GOT3 (cell line): ENCODE measurements around the gene TMEM97.
"Not testable (repeated sequence)": the region's sequence is repeated elsewhere in the genome, so short reads cannot be mapped to it uniquely, and the experiment has no call there.

Experiments
- DNase-seq: peaks from one replicate; lab custom pipeline; 2025; ENCODE audit warnings: mixed read lengths; lab: John Stamatoyannopoulos, UW

The TMEM97 gene

GRCh38 chr17:28338056-28338768, 19.2 kb downstream of the TMEM97 start:
- no peak for DNase-seq

GRCh38 chr17:28338769-28339212, 19.8 kb downstream of the TMEM97 start:
- not testable (repeated sequence) for DNase-seq

DNA sequence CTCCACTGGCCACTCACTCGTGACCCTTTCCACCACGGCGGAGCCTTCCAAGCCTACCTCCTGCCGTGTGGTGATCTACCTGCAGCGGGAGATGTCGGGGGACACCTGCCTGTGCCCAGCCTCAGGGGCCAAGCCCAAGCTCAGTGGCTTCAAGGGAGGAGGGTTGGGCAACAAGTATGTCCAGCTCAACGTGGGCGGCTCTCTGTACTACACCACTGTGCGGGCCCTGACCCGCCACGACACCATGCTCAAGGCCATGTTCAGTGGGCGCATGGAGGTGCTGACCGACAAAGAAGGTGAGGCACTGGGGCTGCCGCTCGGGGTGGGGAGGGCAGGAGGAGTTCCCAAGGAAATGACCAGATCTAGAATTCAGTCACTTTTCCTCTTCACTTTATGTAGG, 20.4 kb downstream of the TMEM97 start:
- no peak for DNase-seq

- DNase-seq: no peak
Measured at GRCh38 chr17:28340374-28340773, 21.4 kb downstream of the TMEM97 start.

DNA sequence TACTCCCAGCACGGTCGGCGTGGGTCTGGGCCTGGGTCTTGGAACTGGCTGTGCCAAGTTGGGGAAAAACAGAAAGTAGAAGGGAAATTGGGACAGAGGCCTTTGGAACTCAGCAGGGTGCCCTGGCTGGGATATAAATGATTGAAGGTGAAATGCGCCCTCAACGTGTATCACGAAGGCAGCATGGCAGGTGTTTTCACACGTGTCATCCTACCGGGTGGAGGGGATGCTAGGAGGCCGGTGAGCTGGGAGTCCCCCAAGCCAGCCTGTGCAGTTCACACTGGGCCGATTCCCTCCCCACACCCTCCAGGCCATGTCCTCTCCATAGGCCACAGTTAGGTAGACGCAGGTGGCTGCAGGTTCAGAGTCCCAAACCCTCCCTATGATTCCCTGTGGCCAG, 22.5 kb downstream of the TMEM97 start:
- no peak for DNase-seq

DNA sequence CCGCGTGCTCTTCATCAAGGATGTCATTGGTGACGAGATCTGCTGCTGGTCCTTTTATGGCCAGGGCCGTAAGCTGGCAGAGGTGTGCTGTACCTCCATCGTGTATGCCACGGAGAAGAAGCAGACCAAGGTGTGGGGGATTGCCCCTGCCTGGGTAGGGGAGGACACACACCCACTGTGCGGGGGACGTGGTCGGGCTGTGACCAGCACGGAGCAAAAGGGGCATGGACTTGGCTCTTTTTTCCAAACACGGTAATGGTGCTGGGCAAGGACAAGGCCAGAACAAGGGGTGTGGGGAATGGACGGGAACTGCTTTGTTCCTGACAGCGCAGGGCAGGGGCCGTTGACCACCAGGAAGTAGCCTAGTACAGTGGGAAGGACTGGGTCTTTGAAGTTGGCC, 23.3 kb downstream of the TMEM97 start:
- DNase-seq: no peak

DNA sequence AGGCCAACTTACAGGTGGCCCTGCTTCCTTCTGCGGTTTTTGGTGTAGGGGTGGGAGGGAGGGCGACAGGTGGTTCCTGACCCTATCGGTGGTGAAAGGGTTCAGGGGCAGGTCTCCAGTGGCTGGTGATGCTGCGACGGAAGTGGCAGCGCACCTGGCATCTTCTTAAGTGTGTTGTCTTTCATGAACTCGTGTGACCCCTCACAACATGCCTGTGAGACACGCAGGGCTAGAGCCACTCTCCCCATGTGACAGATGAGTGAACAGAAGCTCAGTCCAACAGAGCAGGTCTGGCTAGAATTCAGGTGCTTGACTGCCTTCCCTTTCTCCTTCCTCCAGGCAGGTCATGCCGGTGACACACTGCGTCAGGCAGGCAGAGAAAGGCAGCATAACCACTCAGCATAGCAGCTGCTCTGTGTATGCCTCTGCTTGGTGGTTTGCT, 24.5 kb downstream of the TMEM97 start:
- no peak for DNase-seq

GRCh38 chr17:28344011-28344410, 25.0 kb downstream of the TMEM97 start:
- no peak for DNase-seq

- DNase-seq: no peak
Measured at GRCh38 chr17:28344435-28344901, 25.5 kb downstream of the TMEM97 start.

GRCh38 chr17:28345419-28346198, 26.6 kb downstream of the TMEM97 start:
- DNase-seq: no peak

DNA sequence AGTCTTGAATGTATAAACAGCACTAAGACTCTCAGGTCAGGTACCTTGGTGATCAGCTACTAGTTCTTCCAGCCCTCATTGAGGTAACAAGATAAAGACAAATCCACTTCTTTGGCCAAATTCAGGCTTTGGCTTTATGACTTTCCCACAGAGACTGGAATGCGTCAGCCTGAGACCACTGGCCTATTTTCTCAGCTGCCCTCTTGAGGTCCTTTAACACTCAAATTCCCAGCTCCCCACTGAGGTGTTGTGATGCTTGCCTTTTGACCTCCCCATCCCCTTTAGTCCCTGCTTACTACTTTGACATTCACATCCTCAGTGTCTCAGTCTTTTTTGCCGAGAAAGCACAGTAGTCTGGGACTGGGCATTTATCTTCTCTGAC, 27.2 kb downstream of the TMEM97 start:
- no peak for DNase-seq

DNA sequence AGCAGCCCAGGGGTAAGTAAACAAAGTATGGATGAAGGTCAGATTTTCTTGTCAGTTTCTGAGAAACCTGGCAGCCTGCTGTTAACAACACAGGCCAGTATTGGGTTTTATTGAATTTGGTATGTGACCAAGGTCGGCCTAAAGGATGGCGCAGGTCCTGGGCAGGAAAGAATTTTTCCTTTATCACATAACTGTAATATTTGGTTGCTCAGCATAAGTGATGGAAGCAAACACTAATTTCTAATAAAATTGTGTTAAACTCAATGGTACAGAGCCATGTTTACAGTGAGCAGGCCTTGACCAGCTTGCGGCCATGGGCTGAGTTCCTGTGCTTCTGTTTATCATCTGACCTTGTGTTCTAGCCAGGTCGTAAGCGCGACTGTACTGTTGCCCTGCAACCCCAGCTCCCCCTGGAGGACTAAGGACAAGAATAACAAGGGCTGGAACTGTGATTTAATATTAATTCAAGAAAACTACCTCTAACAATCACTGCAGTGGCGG, 27.8 kb downstream of the TMEM97 start:
- DNase-seq: no peak

GRCh38 chr17:28347261-28347891, 28.4 kb downstream of the TMEM97 start:
- no peak for DNase-seq

- no peak for DNase-seq
Measured at GRCh38 chr17:28348979-28349378, 30.0 kb downstream of the TMEM97 start.

DNA sequence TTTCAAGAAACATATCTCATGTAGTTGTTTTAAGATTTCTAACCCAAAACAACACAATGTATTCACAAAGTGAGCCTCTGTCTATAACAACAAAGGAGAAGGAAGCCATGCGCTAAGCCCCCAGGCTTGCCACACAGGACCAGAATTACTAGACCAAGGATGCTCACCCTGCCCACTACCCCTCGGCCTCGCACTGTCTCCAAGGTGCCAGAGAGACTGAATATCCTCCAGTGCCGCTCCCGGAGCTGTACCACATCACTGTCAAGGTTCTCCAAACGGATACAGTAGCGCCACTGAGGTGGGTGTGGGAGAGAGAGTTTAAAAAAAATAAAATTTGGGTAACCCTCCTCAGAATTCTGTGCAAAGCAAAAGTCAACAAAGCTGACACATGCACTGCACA, 31.3 kb downstream of the TMEM97 start:
- DNase-seq: no peak

- DNase-seq: peak; percentile 89
Measured at GRCh38 chr17:28357061-28357900, 38.3 kb downstream of the TMEM97 start, which contains the start of gene POLDIP2. POLDIP2 (minus strand) TSS chr17:28357527; CDS start chr17:28357448, 79 bp downstream.

- no peak for DNase-seq
Measured at GRCh38 chr17:28357901-28358197, 38.8 kb downstream of the TMEM97 start.

DNA sequence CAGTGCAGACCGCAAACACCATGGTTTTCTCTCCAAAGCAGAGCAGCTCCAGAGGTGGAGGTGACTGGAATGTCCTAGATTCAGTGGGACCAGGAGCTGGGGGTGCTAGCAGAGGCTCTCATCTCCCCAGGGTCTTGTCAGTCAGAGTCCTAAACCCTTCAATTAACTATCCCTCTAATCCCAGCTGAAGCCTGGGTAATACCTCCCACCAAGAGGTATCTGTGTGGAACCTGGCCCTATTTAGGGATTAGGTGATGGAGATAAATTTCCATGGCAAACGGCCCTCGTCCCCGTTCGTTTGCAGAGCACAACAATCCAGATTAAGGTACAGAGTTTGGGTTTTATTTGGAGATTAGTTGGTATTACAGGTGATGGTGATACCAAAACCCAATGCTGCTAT, 44.2 kb downstream of the TMEM97 start:
- no peak for DNase-seq

DNA sequence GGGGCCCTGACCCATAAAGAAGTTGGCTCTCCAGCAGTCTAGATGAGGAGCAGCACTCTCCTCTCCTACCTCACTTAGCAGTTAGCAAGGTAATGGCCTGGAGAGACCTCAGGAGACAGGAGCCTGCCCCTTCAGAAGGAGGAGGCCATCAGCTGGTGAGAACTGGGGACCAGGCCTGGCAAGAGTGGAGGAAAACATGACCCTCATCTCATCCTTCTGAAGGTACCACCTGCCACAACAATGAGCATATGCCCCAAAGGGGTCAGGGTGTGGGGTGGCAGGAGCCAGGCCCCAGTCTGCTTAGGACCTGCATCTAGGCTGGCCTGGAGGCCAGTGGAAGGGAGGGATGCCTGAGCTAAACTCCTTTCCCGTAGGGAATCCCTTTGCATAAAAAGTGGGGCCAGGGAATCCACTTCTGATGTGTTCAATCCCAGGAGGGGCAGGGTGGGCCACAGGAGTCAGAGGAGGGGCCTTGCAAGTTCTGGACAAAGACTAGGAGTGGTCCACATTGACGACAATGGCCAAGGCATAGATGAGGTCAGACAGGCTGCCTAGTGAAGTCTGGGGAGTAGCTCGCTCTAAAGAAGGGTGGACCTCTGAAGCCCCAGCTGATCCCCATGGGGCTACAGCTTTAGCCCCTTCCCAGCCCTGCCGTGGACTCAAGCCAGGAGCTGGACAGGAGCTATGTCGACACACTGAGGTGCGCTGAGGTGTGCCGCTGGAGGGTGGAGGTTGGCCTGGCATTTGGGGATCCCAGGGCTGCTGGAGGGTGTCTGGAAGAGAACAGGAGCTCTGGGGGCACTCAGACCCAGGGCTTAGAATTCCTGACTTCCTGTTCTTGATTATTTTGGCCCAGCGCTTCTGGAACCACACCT, 45.0 kb downstream of the TMEM97 start:
- no peak for DNase-seq

DNA sequence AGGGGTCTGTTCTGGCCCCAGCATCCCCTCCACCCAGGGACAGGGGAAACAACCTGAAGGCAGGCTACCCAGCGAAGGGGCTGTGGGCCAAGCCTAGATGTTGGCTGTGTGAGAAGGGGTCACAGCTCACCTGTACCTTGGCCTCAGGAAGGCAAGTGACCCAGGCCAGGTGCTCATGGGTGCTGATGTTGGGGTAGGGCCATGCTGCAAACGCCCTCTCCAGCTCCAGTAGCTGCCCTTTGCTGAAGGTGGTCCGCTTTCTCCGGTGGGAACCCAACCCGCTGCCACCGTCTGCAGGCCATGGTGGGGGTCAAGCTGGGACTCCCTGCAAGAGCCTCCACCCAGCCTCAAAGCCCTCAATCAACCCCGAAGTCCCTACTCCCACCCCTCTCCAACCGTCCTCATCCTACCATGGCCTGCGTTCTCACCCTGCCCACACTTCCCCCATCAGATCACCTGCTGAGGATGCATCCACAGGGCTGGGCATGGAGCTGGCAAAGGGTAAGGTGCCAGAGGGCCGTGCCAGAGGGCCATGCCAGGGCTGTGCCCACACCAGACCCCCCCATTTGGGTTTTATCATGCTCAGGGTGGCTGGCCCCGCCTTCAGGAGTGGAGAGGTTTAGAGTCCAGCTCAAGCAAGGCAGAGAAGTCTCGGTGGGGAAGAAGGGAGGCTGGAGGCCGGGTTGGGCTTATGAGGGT, 45.8 kb downstream of the TMEM97 start, which contains the start of gene SEBOX:
TSS of gene SEBOX (minus strand) at position 535 of the 699 bp plus-strand sequence. CDS start at position 487, 48 bp downstream.
- DNase-seq: no peak
